GM18519 (cell line): ENCODE data around the gene CDC42BPG.

Source experiments
- ATAC-seq: cut with Tn5 transposase; IDR thresholded peaks from one replicate; pipeline ENCODE4 v1.9.1; 2021; ENCODE audit warnings: mild to moderate bottlenecking, moderate library complexity; ENCODE audit not compliant: unreplicated experiment, low FRiP score

CDC42BPG gene

GRCh38 chr11:64810271-64810890 is 34.1 kb downstream of the CDC42BPG start, which contains the start of gene MEN1:
Gene MEN1 (minus strand): TSS chr11:64810551. CDS start chr11:64810109, 442 bp downstream.
- ATAC-seq: no peak

- ATAC-seq: no peak
Observed at GRCh38 chr11:64809781-64810241, 34.6 kb downstream of the CDC42BPG start.

GRCh38 chr11:64805481-64805880 is 39.0 kb downstream of the CDC42BPG start:
- no peak for ATAC-seq

- no peak for ATAC-seq
Observed at GRCh38 chr11:64804346-64805210, 39.9 kb downstream of the CDC42BPG start.

- no peak for ATAC-seq
Observed at GRCh38 chr11:64803846-64804345, 40.6 kb downstream of the CDC42BPG start.

GRCh38 chr11:64803158-64803845 is 41.2 kb downstream of the CDC42BPG start, which contains the start of gene MAP4K2:
Gene MAP4K2 (minus strand): TSS chr11:64803214. CDS start chr11:64803149, 65 bp downstream.
- ATAC-seq: no peak

- ATAC-seq: no peak
Observed at GRCh38 chr11:64802370-64803157, 41.9 kb downstream of the CDC42BPG start.

GRCh38 chr11:64801561-64802369 is 42.7 kb downstream of the CDC42BPG start:
- no peak for ATAC-seq

- ATAC-seq: no peak
Observed at GRCh38 chr11:64801158-64801464, 43.3 kb downstream of the CDC42BPG start.

- ATAC-seq: no peak
Observed at GRCh38 chr11:64800303-64801157, 43.9 kb downstream of the CDC42BPG start.

- ATAC-seq: no peak
Observed at GRCh38 chr11:64799623-64800302, 44.7 kb downstream of the CDC42BPG start.

- no peak for ATAC-seq
Observed at GRCh38 chr11:64799256-64799622, 45.2 kb downstream of the CDC42BPG start.

- no peak for ATAC-seq
Observed at GRCh38 chr11:64796757-64797541, 47.5 kb downstream of the CDC42BPG start.

GRCh38 chr11:64796047-64796756 is 48.3 kb downstream of the CDC42BPG start:
- no peak for ATAC-seq

GRCh38 chr11:64794526-64794925 is 49.9 kb downstream of the CDC42BPG start:
- no peak for ATAC-seq
